DND-41 (cell line): ENCODE measurements around the gene MCM9.

Experiments used
- ATAC-seq: fragments of 200-7000 bp; cut with Tn5 transposase; 3 replicates; pipeline ENCODE4 v1.9.1; 2021; ENCODE audit warnings: low read depth; ENCODE audit not compliant: insufficient read depth
- DNase-seq: peaks from one replicate; pipeline ENCODE4 v3.0.0-alpha.2; 2020
- H2AFZ ChIP-seq: 2 replicates; pipeline ENCODE4 v1.6.0; 2012; ENCODE audit warnings: low read depth, low read length
- H3K27ac ChIP-seq: 2 replicates; pipeline ENCODE4 v1.5.1; 2012; ENCODE audit warnings: low read length, inconsistent platforms
- H3K27me3 ChIP-seq: fragments of 200-600 bp; sonication (generic); 2 replicates; pipeline ENCODE4 v1.6.0; 2012; ENCODE audit warnings: low read length, mild to moderate bottlenecking, inconsistent platforms; ENCODE audit not compliant: insufficient read depth, poor library complexity
- H3K36me3 ChIP-seq: 2 replicates; pipeline ENCODE4 v1.5.1; 2012; ENCODE audit warnings: low read length, inconsistent platforms; ENCODE audit not compliant: insufficient read depth
- H3K4me1 ChIP-seq: 2 replicates; pipeline ENCODE4 v1.5.1; 2012; ENCODE audit warnings: mild to moderate bottlenecking, low read length; ENCODE audit not compliant: insufficient read depth
- H3K4me2 ChIP-seq: 2 replicates; pipeline ENCODE4 v1.6.0; 2012; ENCODE audit warnings: mild to moderate bottlenecking, moderate library complexity, low read length, inconsistent platforms; ENCODE audit not compliant: insufficient read depth
- H3K4me3 ChIP-seq, 2 experiments: fragments of 200-600 bp in 1 of 2; shearing (Covaris generic) in 1 of 2; 2 replicates each; pipeline ENCODE4 v1.5.1; 2012 to 2016; ENCODE audit warnings: inconsistent platforms in 2 of 2, low read length in 2 of 2, mild to moderate bottlenecking in 2 of 2, low read depth in 1 of 2, moderate library complexity in 1 of 2
- H3K79me2 ChIP-seq: 2 replicates; pipeline ENCODE4 v1.6.0; 2012; ENCODE audit warnings: low read length, inconsistent platforms; ENCODE audit not compliant: insufficient read depth
- H3K9ac ChIP-seq: 2 replicates; pipeline ENCODE4 v1.6.0; 2012; ENCODE audit warnings: low read depth, mild to moderate bottlenecking, inconsistent platforms, low read length, moderate library complexity
- H3K9me3 ChIP-seq: 2 replicates; pipeline ENCODE4 v1.5.1; 2012; ENCODE audit warnings: low read length, moderate library complexity, mild to moderate bottlenecking, inconsistent platforms; ENCODE audit not compliant: insufficient read depth, severe bottlenecking
- H4K20me1 ChIP-seq: 2 replicates; pipeline ENCODE4 v1.6.0; 2012; ENCODE audit warnings: low read length; ENCODE audit not compliant: insufficient read depth
- CTCF ChIP-seq: IDR thresholded peaks from 2 replicates; pipeline ENCODE4 v1.5.1; 2012; ENCODE audit warnings: borderline replicate concordance, low read length, moderate library complexity, mild to moderate bottlenecking; ENCODE audit not compliant: poor library complexity, severe bottlenecking; ENCODE audit errors: extremely low read depth
- EZH2 ChIP-seq: IDR thresholded peaks from 3 replicates; pipeline ENCODE4 v1.6.1; 2012; ENCODE audit warnings: borderline replicate concordance, low read depth, mild to moderate bottlenecking, moderate library complexity, low read length, inconsistent platforms; ENCODE audit not compliant: severe bottlenecking

Gene MCM9

GRCh38 chr6:118772886-118773285, 162.1 kb downstream of the MCM9 start:
- Histone ChIP-seq H3K4me1 (peaks cover 4% of the 10 kb centered on the region; the same call in 1 of the 2 replicates), H3K36me3 (no peaks in the 10 kb centered on the region), H3K27me3 (no peaks in the 10 kb centered on the region), H3K27ac (no peak overlapping the region), H3K9ac (no peak overlapping the region), H3K79me2 (no peaks in the 10 kb centered on the region), H4K20me1 (no peaks in the 10 kb centered on the region), H2AFZ (no peak overlapping the region), H3K4me3 (no peak overlapping the region), H3K4me2 (no peak overlapping the region), H3K9me3 (no peaks in the 10 kb centered on the region)
- no peak for TF ChIP-seq CTCF
- no peak for TF ChIP-seq EZH2
- no peak for ATAC-seq
- DNase-seq = no peak

GRCh38 chr6:118771253-118771652, 163.7 kb downstream of the MCM9 start:
- Histone ChIP-seq H3K36me3 (no peaks in the 10 kb centered on the region), H3K27ac (no peak overlapping the region), H3K4me2 (no peak overlapping the region), H3K27me3 (no peaks in the 10 kb centered on the region), H3K9ac (no peak overlapping the region), H3K9me3 (no peaks in the 10 kb centered on the region), H3K4me3 (no peak overlapping the region), H2AFZ (no peak overlapping the region), H4K20me1 (no peaks in the 10 kb centered on the region), H3K79me2 (no peaks in the 10 kb centered on the region), H3K4me1 (peaks cover 2% of the 10 kb centered on the region; the same call in 1 of the 2 replicates)
- no peak for DNase-seq
- TF ChIP-seq CTCF = no peak
- TF ChIP-seq EZH2 = no peak
- ATAC-seq = no peak

- TF ChIP-seq EZH2 (no peak), CTCF (no peak)
- Histone ChIP-seq H3K79me2 (no peaks in the 10 kb centered on the region), H3K9ac (no peak overlapping the region), H3K36me3 (no peaks in the 10 kb centered on the region), H3K4me3 (no peak overlapping the region), H3K4me2 (no peak overlapping the region), H2AFZ (no peak overlapping the region), H3K27me3 (no peaks in the 10 kb centered on the region), H3K4me1 (no peaks in the 10 kb centered on the region), H3K27ac (no peak overlapping the region), H3K9me3 (no peaks in the 10 kb centered on the region), H4K20me1 (no peaks in the 10 kb centered on the region)
- DNase-seq = no peak
- ATAC-seq = no peak
Observed at GRCh38 chr6:118770835-118771234, 164.1 kb downstream of the MCM9 start.

- H3K79me2 ChIP-seq = no peaks in the 10 kb centered on the region
- no peaks in the 10 kb centered on the region for H3K27me3 ChIP-seq
- H2AFZ ChIP-seq = no peak overlapping the region
- no peaks in the 10 kb centered on the region for H4K20me1 ChIP-seq
- TF ChIP-seq CTCF = no peak
- no peak for TF ChIP-seq EZH2
- no peaks in the 10 kb centered on the region for H3K4me1 ChIP-seq
- H3K36me3 ChIP-seq = no peaks in the 10 kb centered on the region
- no peak overlapping the region for H3K9ac ChIP-seq
- H3K4me2 ChIP-seq = no peak overlapping the region
- no peaks in the 10 kb centered on the region for H3K9me3 ChIP-seq
- H3K27ac ChIP-seq = no peak overlapping the region
- DNase-seq (no peak), ATAC-seq (no peak)
- no peak overlapping the region for H3K4me3 ChIP-seq
Observed at GRCh38 chr6:118770112-118770788, 164.7 kb downstream of the MCM9 start.
